ENCODE measurements around the gene SLC35A5.
A peak's percentile ranks its signal among the peaks of the same experiment; 100 is the strongest.

SLC35A5 gene

DNA sequence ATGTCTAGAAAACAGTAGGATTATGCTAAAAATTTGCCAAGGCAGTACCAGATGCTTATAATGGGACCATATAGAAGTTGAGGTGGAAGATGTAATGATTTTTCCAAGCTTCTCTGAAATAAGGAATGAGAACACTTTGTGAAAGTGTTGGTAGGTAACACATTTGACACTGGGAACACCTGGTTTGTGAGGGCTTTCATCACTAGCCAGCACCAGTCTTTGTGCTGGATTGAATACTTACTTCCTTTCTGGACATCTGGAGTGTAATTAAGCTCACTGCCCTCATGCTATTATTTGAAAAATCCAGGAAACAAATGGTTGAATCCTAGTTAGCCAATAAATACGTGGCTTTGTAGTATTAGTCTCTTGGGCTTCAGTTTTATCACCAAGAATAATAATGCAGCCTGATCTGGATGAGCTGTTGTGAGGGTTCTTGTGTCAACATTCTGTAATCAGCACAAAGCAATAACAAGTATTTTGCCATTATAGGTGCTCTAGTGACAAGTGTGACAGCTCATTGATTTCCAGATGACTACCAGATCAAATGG lies 66.1 kb downstream of the SLC35A5 start:
- no peak for DNase-seq

DNA sequence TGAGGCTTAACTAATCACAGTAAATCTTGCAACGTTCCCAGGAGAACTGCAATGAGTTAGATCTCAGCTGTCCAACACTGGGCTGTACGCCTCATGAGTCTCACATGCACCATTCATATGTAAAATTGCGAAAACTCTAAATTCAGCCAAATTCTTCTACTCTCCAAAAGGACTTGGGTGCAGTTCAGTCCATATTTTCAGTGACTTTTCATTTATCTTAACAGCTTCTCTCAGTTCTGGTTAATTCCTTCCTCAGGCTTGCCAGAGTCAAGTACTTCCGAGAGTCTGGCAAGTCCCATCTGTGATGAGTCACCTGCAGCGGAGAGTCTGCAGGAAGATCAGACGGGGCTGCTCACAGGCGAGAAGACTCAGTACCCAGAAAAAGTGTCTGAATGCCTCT lies 67.6 kb downstream of the SLC35A5 start:
- DNase-seq, result no peak

DNA sequence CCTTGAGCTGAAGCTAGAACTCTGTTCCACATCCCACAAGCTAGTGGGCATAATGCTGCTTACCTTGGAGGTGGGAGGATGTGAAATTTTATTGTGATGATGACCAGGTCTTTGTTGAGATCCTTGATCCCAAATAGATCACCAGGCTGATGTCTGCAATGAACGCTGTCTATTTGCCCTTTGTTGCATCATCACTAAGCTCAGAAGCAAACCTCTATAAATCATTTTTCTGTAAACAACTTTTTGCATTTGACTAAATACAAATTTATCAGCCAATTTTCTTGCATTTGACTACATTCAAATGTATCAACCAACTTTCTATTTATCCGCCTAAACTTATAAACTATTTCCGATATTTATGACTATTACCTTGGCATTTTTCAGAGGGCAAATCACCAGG lies 69.4 kb downstream of the SLC35A5 start:
- no peak for DNase-seq

DNA sequence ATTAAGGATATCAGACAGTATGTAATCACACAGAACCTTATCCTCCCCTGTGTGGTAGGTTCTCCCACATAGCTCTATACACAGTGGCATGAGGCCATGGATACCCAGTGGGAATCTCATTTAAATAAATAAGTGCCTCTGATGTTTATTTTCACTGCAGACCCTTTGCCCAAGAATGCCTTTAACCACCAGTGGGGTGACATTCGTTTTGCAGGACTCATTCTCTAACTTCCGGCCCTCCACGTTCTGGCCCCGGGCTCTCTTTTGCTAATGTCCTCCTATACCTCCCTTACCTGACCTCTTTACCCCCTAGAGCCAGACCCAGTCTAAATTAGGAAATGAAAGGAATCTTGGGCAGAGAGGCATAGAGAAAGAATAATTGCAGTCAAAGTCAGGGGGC lies 70.8 kb downstream of the SLC35A5 start:
- DNase-seq, result no peak

DNA sequence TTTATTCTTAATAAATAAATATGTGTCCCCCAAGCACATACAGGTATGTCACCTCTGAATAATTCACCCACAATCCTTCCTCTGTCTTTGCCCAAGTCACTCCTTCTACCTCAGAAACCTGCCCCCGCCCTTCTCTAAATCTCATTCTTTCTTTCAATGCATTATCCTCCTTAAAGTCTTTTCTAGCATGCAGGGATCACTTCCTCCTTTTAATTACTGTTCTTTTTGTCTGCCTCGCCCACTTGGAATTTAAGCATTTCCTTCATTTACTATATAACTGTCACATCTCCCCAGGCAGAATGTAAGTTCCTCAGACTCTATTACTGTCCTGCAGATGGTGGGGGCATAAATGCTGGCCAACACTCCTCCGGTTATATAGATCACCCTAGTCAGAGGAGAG lies 71.3 kb downstream of the SLC35A5 start:
- DNase-seq, result no peak

- peak; percentile 21 for DNase-seq
These were observed 71.9 kb downstream of the SLC35A5 start for GRCh38 chr3:112633757-112634156.

GRCh38 chr3:112634786-112635541 lies 73.1 kb downstream of the SLC35A5 start:
- DNase-seq, result peak; percentile 75
